ENCODE results near the gene AGPAT1. TPM values are rescaled to one million over a fixed set of nuclear protein-coding genes. Genes with fewer than 3 reads are reported as not detected.
"Not testable (repeated sequence)": the region's sequence is repeated elsewhere in the genome, so short reads cannot be mapped to it uniquely, and the experiment has no call there.

The AGPAT1 gene
- polyA plus RNA-seq, 5 donors, result 65.1 to 83.4 (median 71.7) TPM

DNA sequence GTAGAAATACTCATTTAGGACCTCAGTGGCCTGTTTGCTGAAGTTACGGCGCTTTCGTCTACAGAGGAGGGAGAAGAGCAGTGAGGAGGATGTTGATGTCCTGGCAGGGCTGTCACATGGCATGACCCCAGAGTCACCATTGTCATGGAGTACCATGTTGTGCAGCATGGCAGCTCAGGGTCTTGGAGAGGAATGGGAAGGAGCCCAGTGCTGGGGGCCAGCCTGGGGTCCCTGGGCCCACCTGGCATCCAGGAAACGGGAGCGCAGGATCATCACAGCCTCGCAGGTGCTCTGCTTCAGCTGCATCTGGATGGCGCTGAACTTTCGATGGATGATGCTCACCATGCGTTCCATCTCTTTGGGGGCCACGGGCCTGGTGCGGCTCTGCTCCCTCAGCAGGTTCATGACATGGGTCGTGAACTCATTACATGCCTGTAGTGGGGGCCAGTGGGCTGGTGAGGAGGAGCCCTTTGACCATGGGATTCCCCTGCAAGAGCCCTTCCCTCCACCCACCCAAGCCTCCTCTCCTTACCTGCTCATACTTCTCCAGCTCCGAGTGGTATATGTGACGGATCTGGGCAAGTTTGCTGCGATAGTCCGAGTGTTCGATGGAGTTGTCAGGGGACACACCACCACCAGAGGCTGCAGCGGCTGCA, 12.0 kb upstream of the AGPAT1 start:
- DNase-seq, result not testable (repeated sequence)

DNA sequence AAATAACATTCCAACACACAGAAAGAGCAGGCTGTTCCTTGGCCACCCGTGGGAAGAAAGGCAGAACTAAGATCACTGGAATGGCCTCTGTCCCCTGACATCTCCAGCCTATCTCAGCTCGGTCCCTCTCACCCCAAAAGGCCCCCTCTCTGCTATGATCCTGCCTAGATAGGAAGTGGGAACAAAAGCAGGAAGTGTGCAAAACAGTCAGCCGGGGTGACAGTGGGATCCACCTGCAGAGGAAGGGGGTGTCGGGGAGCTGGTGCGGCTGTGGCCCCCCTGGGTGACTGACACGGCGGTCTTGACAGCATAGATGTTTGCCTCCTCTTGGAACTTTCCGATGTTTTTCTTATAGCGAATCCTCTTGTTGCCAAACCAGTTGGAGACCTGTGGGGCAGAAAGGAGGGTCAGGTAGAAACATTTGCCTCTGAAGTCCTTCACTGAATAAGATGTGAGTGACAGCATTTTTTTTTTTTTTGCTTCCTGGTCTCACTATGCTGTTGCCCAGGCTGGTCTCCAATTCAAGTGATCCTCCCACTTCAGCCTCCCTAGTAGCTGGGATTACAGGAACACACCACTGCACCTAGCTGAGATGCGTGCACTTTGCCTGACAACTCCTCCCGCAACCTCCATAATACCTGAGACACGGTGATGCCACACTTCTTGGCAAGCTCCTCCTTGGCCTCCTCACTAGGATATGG, 11.3 kb upstream of the AGPAT1 start:
- DNase-seq, result no peak

DNA sequence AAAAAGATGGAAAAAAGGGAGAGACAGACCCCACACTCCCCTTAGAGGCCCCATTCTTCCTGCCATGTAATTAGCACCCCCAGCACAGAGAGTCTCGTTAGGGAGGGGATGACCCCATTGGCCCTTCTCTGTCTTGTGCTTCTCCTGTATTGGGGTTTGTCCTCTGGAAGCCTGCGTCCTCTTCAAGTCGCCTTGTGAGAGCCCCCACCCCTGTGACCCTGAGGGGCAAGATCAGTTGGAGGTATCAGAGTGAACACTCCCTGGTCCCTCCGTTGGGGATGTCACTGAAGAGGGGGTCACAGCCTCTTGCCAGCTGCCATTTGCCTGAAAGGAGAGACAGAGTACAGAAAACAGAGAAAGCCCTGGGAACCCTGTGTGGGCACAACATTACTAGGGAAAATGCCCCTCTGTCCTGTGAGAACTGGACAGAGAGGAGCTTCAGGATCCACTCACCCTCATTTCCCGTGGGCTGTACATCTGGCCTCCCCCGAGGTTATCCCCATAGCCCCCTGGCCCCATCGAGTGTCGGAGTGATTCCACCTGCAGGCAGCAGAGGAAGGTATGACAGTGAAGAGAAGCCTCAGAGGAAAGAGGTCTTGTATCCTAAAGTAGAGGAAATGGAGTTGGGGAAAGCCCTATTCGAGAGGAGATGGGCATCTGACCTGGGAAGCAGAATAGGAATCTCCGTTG, 10.4 kb upstream of the AGPAT1 start:
- DNase-seq, result not testable (repeated sequence)

DNA sequence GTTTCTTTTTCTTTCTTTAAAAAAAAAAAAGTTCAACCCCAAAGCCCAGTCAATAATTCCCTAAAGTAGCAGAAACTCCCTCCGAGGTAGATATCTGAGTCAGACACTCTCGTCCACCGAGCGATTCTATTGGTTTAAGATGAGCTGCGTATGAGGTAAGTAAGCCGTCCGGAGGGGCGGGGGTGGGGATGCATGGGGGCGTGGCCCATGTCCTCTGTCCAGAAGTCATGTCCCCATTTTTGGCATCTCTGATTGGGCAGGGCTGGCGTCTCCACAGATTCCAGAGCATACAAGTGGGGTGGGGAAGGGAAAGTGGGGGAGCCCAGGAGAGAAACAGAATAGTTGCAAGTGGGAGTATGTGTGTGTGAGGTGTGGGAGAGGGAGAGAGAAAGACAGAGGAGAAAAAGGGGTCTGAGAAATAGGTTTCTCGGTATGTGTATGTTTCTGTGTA, 9.8 kb upstream of the AGPAT1 start:
- not testable (repeated sequence) for DNase-seq

DNA sequence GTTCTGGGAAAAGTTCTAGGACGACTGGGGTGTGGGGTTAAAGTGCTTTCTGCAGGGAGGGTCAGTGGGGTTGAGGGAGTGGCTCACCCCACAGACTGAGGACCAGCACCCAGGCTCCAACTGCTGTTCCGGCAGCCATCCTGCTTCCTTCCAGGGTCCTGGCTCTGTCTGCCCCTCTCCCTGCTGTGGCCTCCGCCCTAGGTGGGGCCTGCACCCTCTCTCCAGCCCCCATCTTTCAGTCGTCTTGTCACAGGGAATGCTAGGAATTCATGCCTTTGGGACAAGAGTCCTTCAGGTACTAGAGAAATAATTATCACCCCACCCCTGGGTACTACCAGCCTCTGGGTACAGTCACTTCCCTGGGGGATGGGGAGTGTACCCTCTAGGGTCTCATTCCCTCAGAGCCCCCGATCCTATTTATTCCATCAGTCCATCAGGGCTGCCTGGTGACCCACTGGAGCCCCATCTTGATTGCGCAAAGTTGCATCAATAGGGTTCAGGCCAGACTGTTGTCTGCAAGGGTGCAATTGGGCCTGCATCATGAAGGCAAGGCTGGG, 8.3 kb upstream of the AGPAT1 start, which contains the start of gene AGER:
Gene AGER, minus strand, starts transcription at position 170 of the 557 bp plus-strand sequence. Its CDS starts 31 bp downstream, at position 139.
- no peak for DNase-seq

DNA sequence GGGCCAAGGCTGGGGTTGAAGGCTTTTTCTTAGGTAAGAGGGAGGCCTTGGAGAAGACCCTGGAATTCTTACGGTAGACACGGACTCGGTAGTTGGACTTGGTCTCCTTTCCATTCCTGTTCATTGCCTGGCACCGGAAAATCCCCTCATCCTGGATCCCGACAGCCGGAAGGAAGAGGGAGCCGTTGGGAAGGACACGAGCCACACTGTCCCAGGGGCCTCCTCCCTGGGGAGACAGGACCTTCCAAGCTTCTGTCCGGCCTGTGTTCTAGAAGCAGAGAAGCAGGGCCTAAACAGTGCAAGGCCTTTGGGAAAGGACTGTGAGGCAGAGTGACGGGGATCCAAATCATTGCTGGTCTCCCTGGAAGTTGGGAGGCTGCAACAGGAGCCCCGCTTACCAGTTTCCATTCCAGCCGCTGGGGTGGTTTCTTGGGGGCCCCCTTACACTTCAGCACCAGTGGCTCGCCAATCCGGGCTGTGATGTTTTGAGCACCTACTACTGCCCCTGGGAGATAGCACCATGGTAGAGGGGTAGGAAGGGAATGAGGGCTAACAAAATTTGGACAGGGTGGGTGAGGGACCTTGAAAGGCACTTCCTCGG, 7.7 kb upstream of the AGPAT1 start:
- no peak for DNase-seq

DNA sequence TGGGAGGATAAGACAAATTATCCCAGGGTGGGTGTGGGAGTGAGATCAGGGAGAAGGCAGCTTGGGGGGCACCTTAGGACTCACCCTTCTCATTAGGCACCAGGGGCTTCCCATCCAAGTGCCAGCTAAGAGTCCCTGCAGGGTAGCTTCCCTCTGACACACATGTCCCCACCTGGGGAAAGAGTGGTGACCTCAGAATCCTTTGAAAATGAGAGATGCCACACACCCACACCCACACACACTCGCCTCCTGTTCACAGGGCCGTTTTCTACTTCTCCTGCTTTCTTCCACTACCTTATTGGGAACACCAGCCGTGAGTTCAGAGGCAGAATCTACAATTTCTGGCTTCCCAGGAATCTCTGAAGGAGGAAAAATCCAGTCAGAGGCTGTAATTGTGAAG, 7.1 kb upstream of the AGPAT1 start:
- no peak for DNase-seq

DNA sequence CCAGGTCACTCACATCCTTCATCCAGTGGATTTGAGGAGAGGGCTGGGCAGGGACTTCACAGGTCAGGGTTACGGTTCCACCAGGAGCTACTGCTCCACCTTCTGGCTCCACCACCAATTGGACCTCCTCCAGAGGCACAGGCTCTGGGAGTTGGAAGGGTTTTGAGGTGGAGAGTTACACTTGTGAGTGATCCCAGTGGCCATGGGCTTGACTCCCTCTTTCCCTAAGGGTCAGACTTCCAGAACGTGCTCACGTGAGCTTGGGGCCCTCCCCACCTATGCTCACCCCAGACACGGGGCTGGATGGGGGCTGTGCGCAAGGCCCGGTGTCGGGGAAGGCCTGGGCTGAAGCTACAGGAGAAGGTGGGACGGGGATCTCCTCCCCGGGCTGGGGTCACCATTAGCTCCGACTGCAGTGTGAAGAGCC, 6.7 kb upstream of the AGPAT1 start:
- DNase-seq, result no peak

DNA sequence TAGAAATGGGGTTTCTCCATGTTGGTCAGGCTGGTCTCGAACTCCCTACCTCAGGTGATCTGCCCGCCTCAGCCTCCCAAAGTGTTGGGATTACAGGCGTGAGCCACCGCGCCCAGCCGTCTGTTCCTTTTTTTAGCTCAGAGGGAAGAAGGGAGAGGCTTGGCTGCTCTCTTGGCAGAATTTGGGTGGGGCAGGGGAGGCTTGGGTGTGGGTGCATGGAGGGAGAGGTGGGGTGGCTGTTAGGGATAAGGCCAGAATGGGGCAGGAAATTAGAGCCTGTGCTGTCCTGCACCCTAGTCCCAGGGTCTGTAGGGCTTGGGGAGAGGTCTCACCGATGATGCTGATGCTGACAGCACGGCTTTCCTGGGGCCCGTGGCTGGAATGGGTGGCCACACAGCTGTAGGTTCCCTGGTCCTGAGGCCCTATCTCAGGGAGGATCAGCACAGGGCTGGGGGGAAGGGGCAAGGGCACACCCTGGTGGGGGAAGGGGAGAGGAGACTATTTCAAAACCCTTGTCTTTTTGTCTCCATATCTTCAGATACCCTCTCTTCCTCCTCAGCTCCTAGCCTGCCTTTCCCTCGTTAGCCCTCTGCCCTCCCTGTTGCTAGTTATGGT, 6.1 kb upstream of the AGPAT1 start:
- no peak for DNase-seq

DNA sequence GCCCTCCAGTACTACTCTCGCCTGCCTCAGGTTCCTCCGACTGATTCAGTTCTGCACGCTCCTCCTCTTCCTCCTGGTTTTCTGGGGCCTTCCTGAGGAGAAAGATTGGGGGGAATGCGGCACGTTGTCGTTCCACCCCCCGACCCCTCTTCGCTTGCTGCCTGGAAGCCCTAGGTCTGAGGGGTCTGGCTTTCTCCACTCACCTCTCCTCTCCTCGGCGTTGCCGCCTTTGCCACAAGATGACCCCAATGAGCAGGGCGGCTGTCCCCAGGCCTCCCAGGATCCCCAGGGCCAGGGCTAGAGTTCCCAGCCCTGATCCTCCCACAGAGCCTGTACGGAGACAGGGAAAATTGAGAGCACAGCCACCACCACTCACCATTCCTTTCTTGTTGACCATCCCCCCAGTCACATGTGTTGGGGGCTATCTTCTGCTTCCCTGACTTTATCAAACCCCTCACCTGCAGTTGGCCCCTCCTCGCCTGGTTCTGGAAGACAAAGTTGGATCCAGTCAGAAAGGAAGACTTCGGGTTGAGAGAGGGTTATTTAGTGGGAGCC, 5.3 kb upstream of the AGPAT1 start:
- DNase-seq, result no peak

DNA sequence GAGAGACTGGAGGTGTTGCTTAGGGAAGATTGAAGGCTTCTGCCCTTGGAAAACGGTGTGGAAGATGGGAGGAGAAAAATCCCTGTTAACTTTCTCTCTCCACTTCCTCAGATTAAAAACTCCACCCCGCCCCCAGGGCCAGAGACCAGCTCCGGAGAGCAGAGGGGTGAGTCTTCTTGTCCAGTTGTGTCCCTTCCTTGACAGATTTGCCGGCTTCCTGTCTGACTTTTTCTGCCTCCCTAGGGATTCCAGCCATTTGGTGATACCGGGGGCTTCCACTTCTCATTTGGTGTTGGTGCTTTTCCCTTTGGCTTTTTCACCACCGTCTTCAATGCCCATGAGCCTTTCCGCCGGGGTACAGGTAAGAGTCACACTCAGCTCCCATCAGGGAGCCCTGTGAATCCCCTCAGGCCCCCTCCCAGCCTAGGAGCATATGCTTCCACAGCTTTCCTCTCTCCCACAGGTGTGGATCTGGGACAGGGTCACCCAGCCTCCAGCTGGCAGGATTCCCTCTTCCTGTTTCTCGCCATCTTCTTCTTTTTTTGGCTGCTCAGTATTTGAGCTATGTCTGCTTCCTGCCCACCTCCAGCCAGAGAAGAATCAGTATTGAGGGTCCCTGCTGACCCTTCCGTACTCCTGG, 4.0 kb upstream of the AGPAT1 start:
- no peak for DNase-seq

DNA sequence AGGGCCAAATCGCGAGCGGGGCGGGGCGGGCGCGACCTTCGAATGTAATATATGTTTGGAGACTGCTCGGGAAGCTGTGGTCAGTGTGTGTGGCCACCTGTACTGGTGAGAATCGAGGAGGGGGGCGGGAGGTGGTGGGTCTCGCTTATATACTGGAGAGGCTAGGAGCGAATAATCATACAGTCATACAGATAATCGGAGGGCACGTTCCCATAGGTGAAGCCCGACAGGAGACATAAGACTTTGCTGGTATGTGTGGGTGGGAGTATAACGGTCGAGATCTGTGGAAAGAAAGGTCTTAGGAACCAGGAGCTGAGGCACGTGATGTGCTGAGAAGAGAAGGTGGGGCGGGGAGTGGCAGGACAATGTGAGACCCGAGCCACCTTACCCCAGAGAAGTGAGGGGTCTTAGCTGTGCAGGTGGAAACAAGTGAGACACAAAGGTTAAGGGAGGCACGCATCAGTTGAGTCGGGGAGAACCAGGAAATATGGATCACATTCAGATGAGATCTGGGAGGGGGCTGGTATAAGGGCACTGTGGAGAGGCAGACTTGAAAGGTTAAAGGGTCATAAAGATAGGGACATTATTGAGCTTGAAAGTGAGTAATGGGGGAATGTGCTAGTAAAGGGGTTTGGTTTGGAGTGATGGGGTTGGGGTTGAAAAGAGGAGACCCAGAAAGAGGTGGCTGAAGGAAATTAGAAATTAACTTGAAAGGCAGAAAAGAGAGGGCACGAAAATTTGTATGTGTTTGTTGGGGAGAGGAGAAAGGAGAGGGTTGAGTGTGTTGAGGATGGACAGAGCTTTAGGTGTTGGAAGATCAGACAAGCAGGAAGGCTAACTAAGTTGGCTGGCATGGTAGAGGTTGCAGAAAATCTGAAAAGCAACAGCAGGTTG, 2.9 kb upstream of the AGPAT1 start:
- no peak for DNase-seq

DNA sequence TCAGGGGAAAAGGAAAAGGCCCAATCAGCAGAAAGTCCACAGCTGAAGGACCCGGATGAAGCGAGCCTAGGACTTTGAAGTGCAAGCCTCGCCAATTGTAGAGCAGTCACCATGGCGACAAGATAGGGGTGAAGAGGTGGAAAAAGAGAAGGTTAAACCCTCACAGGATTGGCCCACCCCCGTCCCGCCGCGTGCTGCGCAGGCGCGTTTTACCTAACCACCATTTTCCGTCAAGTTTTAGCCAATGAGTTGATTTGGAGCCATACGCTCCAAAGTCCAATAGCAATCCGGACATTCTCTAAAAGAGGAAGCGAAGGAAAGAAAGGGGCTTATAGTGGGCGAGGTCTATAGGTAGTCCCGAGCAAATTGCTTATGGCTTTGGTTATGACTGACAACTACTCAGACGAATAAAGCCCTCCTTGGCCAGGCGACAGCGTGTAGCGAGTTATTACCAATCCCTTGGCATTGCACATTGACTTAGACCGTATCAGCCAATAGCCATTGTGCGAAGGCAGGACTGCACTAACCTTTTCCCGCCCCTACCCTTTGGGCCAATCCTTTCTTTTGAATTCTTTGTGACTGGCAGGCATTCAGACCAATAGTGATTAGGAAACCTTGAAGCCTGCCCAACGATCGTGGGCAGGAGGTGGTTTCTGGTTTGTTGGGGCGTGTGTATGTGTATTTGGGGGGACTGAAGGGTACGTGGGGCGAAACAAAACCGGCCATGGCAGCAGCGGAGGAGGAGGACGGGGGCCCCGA, 2.1 kb upstream of the AGPAT1 start, which contains the start of gene RNF5:
Gene RNF5, plus strand, starts transcription at position 618 of the 759 bp plus-strand sequence. Its CDS starts 107 bp downstream, at position 725.
- peak; percentile 99 to 100 for DNase-seq

DNA sequence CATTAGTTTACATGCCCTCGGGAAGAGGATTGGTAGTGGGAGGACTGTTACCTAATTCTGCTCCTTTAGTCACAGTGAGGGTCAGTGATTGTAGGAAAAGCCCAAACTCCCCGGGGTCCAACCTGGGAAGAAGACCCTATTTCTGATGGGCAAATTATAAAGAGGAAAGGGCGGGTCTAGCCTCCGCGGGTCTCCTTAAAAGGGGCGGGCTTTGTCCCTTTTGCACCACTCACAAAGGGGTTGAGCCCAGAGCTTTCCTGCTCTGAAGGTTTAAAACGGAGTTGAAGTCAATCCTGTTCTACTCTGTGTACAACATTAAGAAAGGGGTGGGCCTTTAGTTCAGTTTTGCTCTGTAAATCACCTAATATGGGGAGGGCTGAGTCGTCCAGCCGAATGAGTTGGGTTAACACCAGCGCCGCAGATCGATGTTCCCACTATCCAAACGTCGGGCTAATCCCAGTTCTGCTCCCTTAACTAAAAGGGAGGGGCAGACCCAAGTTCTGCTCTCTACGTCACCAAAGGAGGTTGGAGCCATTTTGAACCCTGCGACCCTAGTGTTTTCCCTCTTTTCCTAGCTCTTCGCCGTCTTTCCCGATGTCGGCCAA, 1.4 kb upstream of the AGPAT1 start:
- no peak for DNase-seq

DNA sequence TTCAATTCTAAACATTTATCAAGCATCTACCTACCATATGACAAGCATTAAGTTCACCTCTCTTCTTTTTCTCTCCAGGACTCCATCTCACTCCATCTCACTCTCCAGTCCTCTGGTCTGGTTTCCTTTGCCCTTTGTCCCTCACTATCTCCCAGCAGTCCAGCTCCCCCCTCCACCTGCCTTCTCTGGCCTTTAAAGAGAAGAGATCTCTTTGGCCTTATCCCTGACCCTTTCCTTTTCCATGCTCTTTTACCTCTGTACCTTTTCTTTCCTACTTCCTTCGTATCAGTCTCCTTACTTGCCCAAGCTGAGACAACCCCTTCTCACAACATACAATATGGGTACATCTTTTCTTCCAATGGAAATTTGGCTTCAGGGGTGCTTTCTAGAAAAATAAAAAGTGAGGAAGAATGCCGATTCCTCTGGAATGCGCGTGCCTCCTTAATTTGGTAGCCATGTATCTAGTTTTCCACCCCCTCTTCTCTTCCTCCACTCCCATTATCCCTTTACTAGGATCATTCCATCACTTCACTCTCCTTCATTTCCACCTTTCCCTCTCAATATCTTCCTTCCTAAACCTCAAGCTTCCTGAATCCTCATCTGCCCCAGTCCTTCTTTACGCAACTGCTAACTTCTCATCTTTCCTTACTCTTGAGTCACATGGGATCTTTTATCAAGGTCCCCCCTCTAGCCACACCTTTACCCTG, 745 bp upstream of the AGPAT1 start:
- DNase-seq, result no peak

DNA sequence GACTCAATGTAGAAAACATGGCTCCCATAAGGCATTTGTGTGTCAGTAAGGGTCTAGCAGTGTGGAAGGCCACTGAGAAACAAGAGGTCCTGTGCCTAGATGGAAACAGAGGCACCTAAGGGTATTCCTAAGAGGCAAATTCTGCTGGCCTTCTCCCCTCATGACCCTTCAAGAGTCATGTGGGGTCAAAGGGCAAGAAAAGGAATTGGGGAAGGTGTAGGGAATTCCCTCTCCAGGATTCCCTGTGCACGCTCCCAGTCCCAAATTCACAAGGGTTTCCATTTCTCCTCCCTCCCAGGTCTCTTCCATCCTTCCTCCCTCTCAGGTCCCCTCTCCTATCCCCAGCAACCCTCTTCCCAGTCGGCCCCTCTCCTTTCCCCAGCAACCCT, 568 bp downstream of the AGPAT1 start:
- no peak for DNase-seq

DNA sequence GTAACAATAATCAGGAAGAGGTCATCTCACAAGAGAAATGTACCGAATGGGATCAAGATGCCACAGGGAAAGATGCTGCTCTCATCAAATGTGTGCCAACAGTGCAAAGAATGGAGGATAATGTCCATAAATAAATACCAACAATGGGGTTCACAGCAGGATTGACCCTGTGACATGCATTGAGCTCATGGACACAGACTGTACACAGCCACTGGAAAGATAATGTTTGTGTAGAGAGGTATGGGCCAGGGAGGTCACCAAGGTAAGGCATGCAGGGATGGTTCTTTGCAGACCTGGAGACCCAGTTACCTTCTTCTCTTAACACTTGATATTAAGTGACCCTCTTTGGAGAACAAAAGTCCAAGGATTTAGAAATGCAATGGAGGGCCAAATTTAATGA, 1.5 kb downstream of the AGPAT1 start:
- no peak for DNase-seq

Measured in right lung (tissue), 5 donors.